Endothelial cell of umbilical vein (primary cell): ENCODE data around the gene TP53. TPM values are rescaled to one million over a fixed set of nuclear protein-coding genes. Genes with fewer than 3 reads are reported as not detected.

Experiments
- BruUV-seq: library from RNA; stranded (reverse); fragments of 400-500 nt; replicated peaks from 2 replicates; lab custom pipeline; 2021; lab: Mats Ljungman, UMichigan
- CTCF ChIA-PET: fragments of 300-600, 350-600 bp; sonication (Branson Sonifier 250); formaldehyde crosslinking; loops from one replicate; lab custom pipeline; 2021; ENCODE audit warnings: antibody characterized with exemption, inconsistent platforms; lab: Charles Lee
- POLR2A ChIA-PET: fragments of 300-600, 350-600 bp; sonication (Branson Sonifier 250); formaldehyde crosslinking; loops from one replicate; lab custom pipeline; 2021; ENCODE audit warnings: antibody characterized with exemption, inconsistent platforms; lab: Charles Lee
- DNase-seq: peaks from one replicate; pipeline ENCODE4 v3.0.0-alpha.2; 2011; ENCODE audit warnings: low read depth, low spot score
- FAIRE-seq: peaks from 2 replicates; lab custom pipeline; 2011; peaks lifted over from hg19 to GRCh38; lab: Jason Lieb, UNC
- H2AFZ ChIP-seq: 2 replicates; pipeline ENCODE4 v1.6.0; 2012; ENCODE audit warnings: low read depth, low read length, control low read depth, inconsistent platforms
- H3K27ac ChIP-seq: 2 replicates; pipeline ENCODE4 v1.5.1; 2011; ENCODE audit warnings: low read depth, mild to moderate bottlenecking, control low read depth, low read length, moderate library complexity; ENCODE audit not compliant: insufficient read depth
- H3K27me3 ChIP-seq, 2 experiments: 2 replicates each; pipeline versions ENCODE4 v1.6.0 to v1.6.1; 2011; ENCODE audit warnings: low read length in 2 of 2, mixed read lengths in 1 of 2; ENCODE audit not compliant: control insufficient read depth in 2 of 2, insufficient read depth in 2 of 2
- H3K36me3 ChIP-seq, 2 experiments: 2 replicates in 1 of 2; 3 replicates in 1 of 2; pipeline ENCODE4 v1.5.1; 2011; ENCODE audit warnings: low read length in 2 of 2, mild to moderate bottlenecking in 1 of 2, moderate library complexity in 1 of 2; ENCODE audit not compliant: control insufficient read depth in 2 of 2, insufficient read depth in 2 of 2; ENCODE audit errors: extremely low read depth in 1 of 2
- H3K4me1 ChIP-seq: 3 replicates; pipeline ENCODE4 v1.5.1; 2011; ENCODE audit warnings: mild to moderate bottlenecking, low read length; ENCODE audit not compliant: control insufficient read depth, insufficient read depth; ENCODE audit errors: extremely low read depth
- H3K4me2 ChIP-seq: 2 replicates; pipeline ENCODE4 v1.6.1; 2011; ENCODE audit warnings: low read length, control low read depth, mixed read lengths; ENCODE audit not compliant: insufficient read depth
- H3K4me3 ChIP-seq, 3 experiments: fragments of 200-600 bp in 1 of 3; sonication (generic), shearing (Covaris generic) in 1 of 3; replicated peaks in 1 of 3; 2 replicates each; pipeline ENCODE4 v1.5.1; 2011 to 2016; ENCODE audit warnings: control low read depth in 3 of 3, low read length in 3 of 3, mild to moderate bottlenecking in 2 of 3, inconsistent platforms in 1 of 3, low read depth in 1 of 3, moderate library complexity in 1 of 3; ENCODE audit not compliant: insufficient read depth in 1 of 3
- H3K79me2 ChIP-seq: 2 replicates; pipeline ENCODE4 v1.6.0; 2012; ENCODE audit warnings: low read length, inconsistent platforms; ENCODE audit not compliant: control insufficient read depth, insufficient read depth
- H3K9ac ChIP-seq: replicated peaks from 2 replicates; pipeline ENCODE3; 2011; ENCODE audit warnings: low read length, control low read depth; ENCODE audit not compliant: insufficient read depth; ENCODE audit errors: extremely low read depth
- H3K9me1 ChIP-seq: replicated peaks from 3 replicates; pipeline ENCODE4 v1.6.0; 2011; ENCODE audit warnings: mild to moderate bottlenecking, low read length; ENCODE audit not compliant: control insufficient read depth, insufficient read depth; ENCODE audit errors: extremely low read depth
- H3K9me3 ChIP-seq: replicated peaks from 2 replicates; pipeline ENCODE4 v1.5.1; 2012; ENCODE audit warnings: low read length, inconsistent platforms; ENCODE audit not compliant: control insufficient read depth, insufficient read depth
- H4K20me1 ChIP-seq: replicated peaks from 2 replicates; pipeline ENCODE3; 2011; ENCODE audit warnings: mild to moderate bottlenecking, low read length; ENCODE audit not compliant: control insufficient read depth, insufficient read depth; ENCODE audit errors: extremely low read depth
- EZH2 ChIP-seq: IDR thresholded peaks from 2 replicates; pipeline ENCODE4 v1.6.1; 2012; ENCODE audit warnings: borderline replicate concordance, low read depth, mild to moderate bottlenecking, moderate library complexity, low read length, inconsistent platforms; ENCODE audit not compliant: severe bottlenecking
- FOS ChIP-seq: IDR thresholded peaks from 2 replicates; pipeline ENCODE4 v1.6.1; 2011; ENCODE audit warnings: mild to moderate bottlenecking, low read length, moderate library complexity, borderline replicate concordance; ENCODE audit not compliant: insufficient read depth
- GATA2 ChIP-seq: IDR thresholded peaks from 2 replicates; pipeline ENCODE4 v1.7.0; 2011; ENCODE audit warnings: low read depth, mild to moderate bottlenecking, moderate library complexity, mixed read lengths, low read length; ENCODE audit not compliant: insufficient read length, insufficient read depth
- JUN ChIP-seq: IDR thresholded peaks from 2 replicates; pipeline ENCODE4 v1.6.1; 2011; ENCODE audit warnings: borderline replicate concordance, low read depth; ENCODE audit not compliant: insufficient read length, insufficient read depth
- MYC ChIP-seq: IDR thresholded peaks from one replicate; pipeline ENCODE4 v1.6.1; 2011; ENCODE audit warnings: mild to moderate bottlenecking, low read depth, low read length
- POLR2A ChIP-seq: IDR thresholded peaks from 2 replicates; pipeline ENCODE4 v1.6.1; 2012; ENCODE audit warnings: low read depth, mild to moderate bottlenecking, control low read depth, low read length
- POLR2AphosphoS5 ChIP-seq: IDR thresholded peaks from 2 replicates; pipeline ENCODE4 v1.6.1; 2012; ENCODE audit warnings: low read depth, mild to moderate bottlenecking, control low read depth, low read length, moderate library complexity; ENCODE audit not compliant: insufficient read depth
- dilution Hi-C: fragments of 300-500 bp; cut with MboI; formaldehyde crosslinking; loops from one replicate; pipeline ENCODE4 v1.15.0; 2019; ENCODE audit warnings: low sequenced_read_pairs; ENCODE audit not compliant: extremely low pct_ligation_motif_present
- intact Hi-C: fragments of 100-400 bp; cut with micrococcal nuclease; formaldehyde crosslinking; loops from one replicate; pipeline ENCODE4 v1.10.0; 2022
- polyA plus RNA-seq, 4 experiments: library from polyadenylated mRNA; depleted of rRNA in 3 of 4; stranded (reverse) in 3 of 4; unstranded in 1 of 4; fragments of >200 nt; gene quantifications; 2 replicates each; pipeline versions ENCODE4 v1.2.1 to v1.2.3, GENCODE V29; 2011 to 2012; ENCODE audit warnings: missing spikeins in 1 of 4
- total RNA-seq: library from RNA; stranded (reverse); gene quantifications from 2 replicates; pipeline ENCODE4 v1.2.3, GENCODE V29; 2021
- TF ChIP-seq, protein P1 (sequence below): IDR thresholded peaks from 2 replicates; pipeline ENCODE4 v1.6.1; 2011; ENCODE audit not compliant: insufficient read depth, insufficient read length
- TF ChIP-seq, protein P2 (sequence below), 2 donors: IDR thresholded peaks; 1 replicate in 1 of 2; 2 replicates in 1 of 2; pipeline ENCODE4 v1.5.1; 2011; ENCODE audit warnings: low read length in 2 of 2, mild to moderate bottlenecking in 2 of 2, moderate library complexity in 2 of 2, control low read depth in 1 of 2, inconsistent platforms in 1 of 2, low read depth in 1 of 2; ENCODE audit not compliant: insufficient read depth in 1 of 2; ENCODE audit errors: extremely low read depth in 1 of 2

The TP53 gene
- total and polyA plus RNA-seq, 2 donors (not counting 3 experiments of a cell fraction or from before 2014, with no cell fraction given): 82.1 to 138 TPM

DNA sequence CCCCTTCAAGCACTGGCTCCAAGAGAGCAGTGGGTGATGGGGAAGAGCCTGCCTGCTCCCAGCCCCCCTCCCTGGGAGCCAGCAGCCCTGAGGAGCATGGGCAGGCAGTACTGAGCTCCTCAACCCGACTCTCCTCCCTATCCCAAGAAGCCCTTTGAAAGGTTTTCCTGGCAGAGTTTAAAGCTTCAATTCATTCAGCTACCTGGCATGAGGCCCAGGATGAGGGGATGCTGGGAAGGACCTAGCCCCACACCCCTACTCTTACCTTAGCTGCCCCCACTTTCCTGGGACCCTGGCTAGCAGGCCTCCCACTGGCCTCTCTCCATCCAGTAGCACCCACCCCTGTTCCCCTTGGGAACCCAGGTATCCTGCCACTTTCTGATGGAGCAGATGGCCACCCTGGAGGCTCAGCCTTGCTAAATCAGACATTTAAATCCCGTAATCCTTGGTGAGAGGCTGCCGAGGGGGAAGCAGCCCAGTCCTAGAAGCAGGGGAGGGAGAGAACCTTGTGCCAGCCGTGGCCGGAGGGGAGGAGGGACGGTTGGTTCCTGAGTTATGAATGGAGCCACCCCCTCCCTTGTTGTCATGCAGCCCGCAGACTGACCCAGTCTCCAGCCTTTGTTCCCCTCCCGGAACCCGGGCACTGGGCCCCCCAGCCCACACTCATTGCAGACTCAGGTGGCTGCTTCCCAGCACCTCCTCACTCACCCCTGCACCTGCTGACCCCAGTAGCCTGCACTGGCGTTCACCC lies 19.5 kb downstream of the TP53 start:
- no TSS peak for BruUV-seq
- Histone ChIP-seq H3K27ac (no peak overlapping the region), H3K27me3 (no peaks in the 10 kb centered on the region), H4K20me1 (no peaks in the 10 kb centered on the region), H3K9me1 (no peaks in the 10 kb centered on the region), H3K9me3 (no peaks in the 10 kb centered on the region), H3K79me2 (no peaks in the 10 kb centered on the region), H3K4me3 (no peak overlapping the region), H3K36me3 (peaks cover 8 to 29% of the 10 kb centered on the region in 2 experiments), H3K4me2 (no peak overlapping the region), H3K9ac (no peak overlapping the region), H3K4me1 (no peaks in the 10 kb centered on the region), H2AFZ (no peak overlapping the region)
- ChIA-PET POLR2A (no interaction called here), CTCF (interaction anchor here (0.8 to 1.5 kb wide), 6 partner anchors 9 to 322 kb away, joined by 3 to 5 read pairs (median 3); partner anchors contain the start of genes TP53 and WRAP53)
- intact Hi-C loops (no loop called here), dilution Hi-C loops (no loop called here)
- TF ChIP-seq FOS (no peak), EZH2 (no peak)
- DNase-seq (no peak), FAIRE-seq (no peak)

DNA sequence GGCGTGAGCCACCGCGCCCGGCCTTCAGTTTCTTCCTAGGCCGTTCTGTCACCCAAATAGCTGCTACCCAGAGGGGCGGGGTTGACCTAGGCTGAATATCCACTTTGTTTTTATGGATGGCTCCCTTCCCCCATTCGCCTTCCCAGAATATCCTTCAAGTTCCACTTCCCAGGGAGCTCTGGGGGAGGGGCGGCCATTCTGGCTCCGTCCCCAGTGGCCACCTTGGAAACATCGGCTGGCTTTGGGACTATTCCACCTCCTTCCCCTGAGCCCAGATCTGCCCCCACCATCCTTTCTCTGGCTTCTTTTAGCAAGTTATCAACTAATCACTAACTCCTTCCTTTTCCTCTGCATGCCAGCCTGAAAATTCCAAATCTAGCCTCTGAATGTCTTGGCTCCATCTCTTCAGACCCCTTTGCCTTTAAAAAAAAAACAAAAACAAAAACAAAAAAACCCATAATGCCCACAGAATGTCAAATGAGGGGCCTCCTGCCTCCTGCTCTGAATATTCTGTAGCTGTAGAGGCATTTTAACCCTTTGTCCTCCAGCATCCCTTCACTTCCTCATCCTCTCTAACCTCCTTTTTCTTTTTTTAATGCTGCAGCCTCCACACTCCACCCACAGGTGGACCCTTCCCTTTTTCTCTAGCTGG lies 30.2 kb downstream of the TP53 start:
- ChIA-PET POLR2A (interaction anchor here (0.7 kb wide), 1 partner anchor 55 kb away, joined by 5 read pairs; no protein-coding TSS in a partner anchor), CTCF (interaction anchor here (0.5 to 2.6 kb wide), 4 partner anchors 24 to 524 kb away, joined by 3 to 11 read pairs (median 4); partner anchors contain the start of genes TP53 and WRAP53)
- DNase-seq: no peak
- BruUV-seq: no TSS peak
- dilution Hi-C loops: no loop called here
- Histone ChIP-seq H4K20me1 (no peaks in the 10 kb centered on the region), H3K27ac (no peak overlapping the region), H3K27me3 (peaks cover 18 to 24% of the 10 kb centered on the region in 2 experiments), H3K79me2 (no peaks in the 10 kb centered on the region), H3K4me2 (no peak overlapping the region), H3K9me3 (no peaks in the 10 kb centered on the region), H3K9me1 (no peaks in the 10 kb centered on the region), H2AFZ (no peak overlapping the region), H3K36me3 (no peaks in the 10 kb centered on the region), H3K9ac (no peak overlapping the region), H3K4me1 (no peaks in the 10 kb centered on the region), H3K4me3 (no peak overlapping the region)
- intact Hi-C loops: no loop called here
- FAIRE-seq: no peak
- TF ChIP-seq, protein P1, sequence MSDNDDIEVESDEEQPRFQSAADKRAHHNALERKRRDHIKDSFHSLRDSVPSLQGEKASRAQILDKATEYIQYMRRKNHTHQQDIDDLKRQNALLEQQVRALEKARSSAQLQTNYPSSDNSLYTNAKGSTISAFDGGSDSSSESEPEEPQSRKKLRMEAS: no peak
- TF ChIP-seq GATA2 (no peak), POLR2AphosphoS5 (no peak), JUN (no peak), POLR2A (no peak), EZH2 (no peak), MYC (no peak), FOS (no peak)
- TF ChIP-seq, protein P2, sequence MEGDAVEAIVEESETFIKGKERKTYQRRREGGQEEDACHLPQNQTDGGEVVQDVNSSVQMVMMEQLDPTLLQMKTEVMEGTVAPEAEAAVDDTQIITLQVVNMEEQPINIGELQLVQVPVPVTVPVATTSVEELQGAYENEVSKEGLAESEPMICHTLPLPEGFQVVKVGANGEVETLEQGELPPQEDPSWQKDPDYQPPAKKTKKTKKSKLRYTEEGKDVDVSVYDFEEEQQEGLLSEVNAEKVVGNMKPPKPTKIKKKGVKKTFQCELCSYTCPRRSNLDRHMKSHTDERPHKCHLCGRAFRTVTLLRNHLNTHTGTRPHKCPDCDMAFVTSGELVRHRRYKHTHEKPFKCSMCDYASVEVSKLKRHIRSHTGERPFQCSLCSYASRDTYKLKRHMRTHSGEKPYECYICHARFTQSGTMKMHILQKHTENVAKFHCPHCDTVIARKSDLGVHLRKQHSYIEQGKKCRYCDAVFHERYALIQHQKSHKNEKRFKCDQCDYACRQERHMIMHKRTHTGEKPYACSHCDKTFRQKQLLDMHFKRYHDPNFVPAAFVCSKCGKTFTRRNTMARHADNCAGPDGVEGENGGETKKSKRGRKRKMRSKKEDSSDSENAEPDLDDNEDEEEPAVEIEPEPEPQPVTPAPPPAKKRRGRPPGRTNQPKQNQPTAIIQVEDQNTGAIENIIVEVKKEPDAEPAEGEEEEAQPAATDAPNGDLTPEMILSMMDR (IDR thresholded peaks at IDR 0.05; ENCODE audit: extremely low read depth in 1 of 2, insufficient read depth in 1 of 2, low read depth in 1 of 2, low read length in 2 of 2): no peak
